Sciatic nerve (tissue), 2 donors: ENCODE measurements around the gene SULT1A2. TPM values are rescaled to one million over a fixed set of nuclear protein-coding genes. Genes with fewer than 3 reads are reported as not detected.
A peak's percentile ranks its signal among the peaks of the same experiment; 100 is the strongest.
"Not testable (repeated sequence)": the region's sequence is repeated elsewhere in the genome, so short reads cannot be mapped to it uniquely, and the experiment has no call there.

Experiments
- ATAC-seq: fragments of 200-7000 bp; cut with Tn5 transposase; one replicate; pipeline ENCODE4 v1.9.1; 2020; ENCODE audit warnings: mild to moderate bottlenecking, moderate library complexity
- DNase-seq: peaks from one replicate; pipeline ENCODE4 v3.0.0-alpha.2; 2020; ENCODE audit warnings: low spot score
- intact Hi-C: fragments of 100-400 bp; cut with DNase I; formaldehyde crosslinking; loops from one replicate; pipeline ENCODE4 v1.14.2; 2022
- total RNA-seq: library from RNA; stranded (reverse); fragmentation: NEBNext Ultra II Directional; extraction: Animal tissue kit (Norgen Biotek cat#: 25700); gene quantifications from one replicate; pipeline ENCODE4 v1.2.1, GENCODE V29; 2021
- donor health status: DM: no; HTN: no; CAD: no.
- donor health status: DM: no; HTN: no; CAD: no.

SULT1A2 gene
- total RNA-seq, 1 donor from 2014 or later = 4.5 TPM

DNA sequence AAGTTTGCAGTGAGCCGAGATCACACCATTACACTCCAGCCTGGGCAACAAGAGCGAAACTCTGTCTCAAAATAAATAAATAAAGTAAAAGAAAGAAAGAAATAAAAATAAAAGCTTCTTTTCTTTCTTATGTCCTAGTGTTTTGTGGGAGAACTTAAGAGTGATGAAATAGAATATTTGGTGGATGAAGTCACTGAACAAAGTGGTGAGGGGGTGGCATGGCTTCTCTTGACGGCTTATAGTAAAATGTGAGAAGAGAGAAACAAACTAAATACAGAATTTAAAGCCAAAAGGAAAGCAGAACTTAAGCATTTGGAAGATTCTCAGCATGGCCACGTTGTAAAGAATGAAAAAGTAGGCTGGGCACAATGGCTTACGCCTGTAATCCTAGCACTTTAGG is 27.8 kb downstream of the SULT1A2 start:
- intact Hi-C loops = no loop called here
- DNase-seq (no peak), ATAC-seq (no peak)

DNA sequence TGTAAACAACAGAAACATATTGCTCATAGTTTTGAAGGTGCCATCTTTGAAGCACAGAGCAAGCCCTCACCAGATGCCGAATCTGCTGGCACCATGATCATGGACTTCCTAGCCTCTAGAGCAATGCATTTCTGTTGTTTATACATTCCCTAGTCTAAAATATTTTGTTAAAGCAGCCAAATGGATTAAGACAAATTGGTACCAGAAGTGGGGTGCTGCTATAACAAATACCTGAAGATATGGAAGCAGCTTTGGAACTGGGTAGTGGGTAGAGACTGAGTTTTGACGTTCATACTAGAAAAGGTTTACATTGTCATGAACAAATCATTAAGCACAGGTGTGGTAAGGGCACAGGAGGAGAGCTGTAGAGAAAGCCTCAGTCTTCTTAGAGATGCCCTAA is 29.6 kb downstream of the SULT1A2 start:
- no peak for DNase-seq
- intact Hi-C loops = no loop called here
- no peak for ATAC-seq

DNA sequence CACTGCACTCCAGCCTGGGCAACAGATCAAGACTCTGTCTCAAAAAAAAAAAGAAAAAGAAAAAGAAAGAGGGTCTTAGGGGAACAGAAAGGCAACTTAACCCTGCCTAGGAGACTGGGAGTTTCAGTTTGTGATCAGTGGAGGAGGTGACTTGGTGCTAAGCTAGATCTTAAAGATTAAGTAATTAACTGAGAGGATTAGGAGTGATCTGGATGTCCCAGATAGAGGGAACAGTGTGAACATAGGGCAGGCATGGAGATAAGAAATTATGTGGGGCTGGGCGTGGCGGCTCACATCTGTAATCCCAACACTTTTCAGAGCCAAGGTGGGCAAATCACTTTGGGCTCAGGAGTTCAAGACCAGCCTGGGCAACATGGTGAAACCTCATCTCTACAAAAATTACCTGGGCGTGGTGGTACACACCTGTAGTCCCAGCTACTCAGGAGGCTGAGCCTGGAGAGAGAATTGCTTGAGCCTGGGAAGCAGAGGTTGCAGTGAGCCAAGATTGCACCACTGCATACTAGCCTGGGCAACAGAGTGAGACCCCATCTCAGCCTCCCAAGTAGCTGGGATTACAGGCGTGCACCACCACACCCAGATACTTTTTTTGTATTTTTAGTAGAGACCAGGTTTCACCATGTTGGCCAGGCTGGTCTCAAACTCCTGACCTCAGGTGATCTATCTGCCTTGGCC is 30.5 kb downstream of the SULT1A2 start:
- DNase-seq, intact Hi-C loops, ATAC-seq: not testable (repeated sequence)

DNA sequence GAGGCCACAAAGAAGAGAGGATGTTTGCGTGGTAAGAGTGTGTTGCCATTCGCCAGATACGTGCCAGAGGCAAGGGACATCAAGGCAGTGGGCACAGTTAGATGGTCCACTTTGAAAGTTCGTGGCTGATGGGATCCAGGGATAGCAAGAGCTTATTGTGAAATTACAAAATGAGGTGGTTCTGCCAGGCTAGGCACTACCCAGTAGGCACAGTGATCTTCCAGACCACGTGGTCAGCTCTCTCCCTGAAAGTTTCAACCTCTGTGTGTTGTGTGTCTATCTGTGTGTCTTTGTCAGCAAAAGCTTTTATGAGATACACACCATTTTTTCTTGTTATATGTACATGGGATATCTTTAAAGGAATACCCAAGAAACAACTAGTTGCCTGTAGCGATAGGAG is 33.6 kb downstream of the SULT1A2 start:
- intact Hi-C loops = no loop called here
- DNase-seq (no peak), ATAC-seq (no peak)

DNA sequence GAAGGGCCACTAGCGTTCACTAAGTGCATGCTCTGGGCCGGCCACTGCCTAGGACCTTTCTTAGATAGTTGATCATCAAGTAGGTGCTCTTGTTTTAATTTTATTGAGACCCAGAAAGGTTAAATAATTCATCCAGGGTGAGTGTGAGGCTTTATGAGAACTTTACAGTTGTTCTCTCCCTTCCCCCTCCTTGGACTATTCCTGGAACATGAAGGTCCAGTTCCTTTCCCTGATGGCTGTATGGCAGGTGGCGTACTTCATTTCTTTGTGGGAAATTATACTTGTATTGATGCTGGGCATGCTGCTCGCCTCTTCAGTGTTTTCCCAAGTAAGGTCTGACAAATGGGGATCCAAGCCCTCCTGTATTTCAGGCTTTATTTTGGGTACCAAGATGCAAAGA is 34.7 kb downstream of the SULT1A2 start:
- DNase-seq (no peak), ATAC-seq (no peak)
- intact Hi-C loops = no loop called here

DNA sequence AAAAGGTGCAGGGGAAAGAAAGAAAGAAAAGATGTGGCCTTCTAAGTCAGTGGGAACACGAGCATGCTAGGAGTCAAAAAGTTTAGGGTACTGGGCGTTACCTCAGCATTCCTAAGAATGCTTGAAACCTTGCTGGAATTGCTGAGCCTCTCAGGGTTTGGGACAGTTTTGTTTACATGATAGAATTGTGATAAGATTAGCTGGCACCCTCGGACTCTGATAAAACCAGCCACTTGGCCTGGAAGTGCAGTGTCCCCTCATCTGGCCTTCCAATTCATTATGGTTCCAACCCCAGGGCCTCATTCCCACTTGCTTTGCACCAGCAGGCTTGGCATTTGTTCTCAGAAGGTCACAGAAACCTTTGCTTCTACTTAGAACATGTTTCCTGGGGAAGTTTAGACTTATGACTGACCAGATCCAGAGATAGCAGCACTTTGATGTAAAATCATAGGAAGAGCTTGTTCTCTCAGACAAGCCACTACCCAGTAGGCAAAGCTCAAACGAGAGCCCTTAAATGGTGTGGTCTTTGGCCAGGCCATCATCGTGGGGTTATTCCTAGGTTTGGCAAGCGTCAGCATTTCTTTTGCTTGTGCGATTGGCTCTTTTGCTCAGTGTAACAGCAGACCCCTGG is 35.2 kb downstream of the SULT1A2 start:
- ATAC-seq (no peak), DNase-seq (no peak)
- intact Hi-C loops = no loop called here

DNA sequence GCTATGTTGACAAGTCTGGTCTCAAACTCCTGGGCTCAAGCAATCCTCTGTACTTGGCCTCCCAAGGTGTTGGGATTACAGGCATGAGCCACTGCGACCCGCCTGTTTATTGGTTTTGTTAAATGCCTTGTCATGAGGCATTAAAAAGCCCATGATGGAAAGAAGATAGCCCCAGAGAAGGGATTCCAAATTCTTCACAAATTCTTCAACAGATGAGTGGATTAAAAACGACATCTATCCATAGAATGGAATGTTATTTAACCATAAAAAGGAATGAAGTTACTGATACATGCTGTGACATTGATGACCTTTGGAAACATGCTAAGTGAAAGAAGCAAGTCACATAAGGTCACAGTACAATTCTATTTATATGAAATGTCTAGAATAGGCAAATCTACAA is 38.4 kb downstream of the SULT1A2 start:
- DNase-seq (no peak), ATAC-seq (no peak)
- intact Hi-C loops = loop anchor here (5.0 kb wide), 1 partner anchor 1144 kb away; no protein-coding TSS in a partner anchor

DNA sequence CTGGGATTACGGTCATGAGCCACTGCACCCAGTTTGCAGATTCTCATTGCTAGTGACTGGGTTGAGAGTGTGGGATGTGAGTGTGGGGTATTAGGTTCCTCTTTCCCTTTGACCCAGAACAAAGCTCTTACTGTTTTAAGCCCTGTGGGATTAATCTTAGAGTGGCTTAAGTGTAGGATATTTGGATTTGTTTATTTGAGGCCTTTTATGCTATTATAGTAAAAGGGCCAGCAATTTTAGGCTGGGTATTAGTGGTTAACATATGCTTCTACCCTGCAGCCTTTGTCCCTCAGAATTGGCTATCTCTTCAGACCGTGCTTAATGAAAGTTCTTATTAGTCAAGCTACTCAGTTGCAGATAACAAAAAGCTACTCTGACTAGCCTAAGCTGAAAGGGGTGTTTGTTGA is 39.9 kb downstream of the SULT1A2 start:
- intact Hi-C loops = loop anchor here (5.0 kb wide), 1 partner anchor 1145 kb away; no protein-coding TSS in a partner anchor
- no peak for ATAC-seq
- DNase-seq = no peak

DNA sequence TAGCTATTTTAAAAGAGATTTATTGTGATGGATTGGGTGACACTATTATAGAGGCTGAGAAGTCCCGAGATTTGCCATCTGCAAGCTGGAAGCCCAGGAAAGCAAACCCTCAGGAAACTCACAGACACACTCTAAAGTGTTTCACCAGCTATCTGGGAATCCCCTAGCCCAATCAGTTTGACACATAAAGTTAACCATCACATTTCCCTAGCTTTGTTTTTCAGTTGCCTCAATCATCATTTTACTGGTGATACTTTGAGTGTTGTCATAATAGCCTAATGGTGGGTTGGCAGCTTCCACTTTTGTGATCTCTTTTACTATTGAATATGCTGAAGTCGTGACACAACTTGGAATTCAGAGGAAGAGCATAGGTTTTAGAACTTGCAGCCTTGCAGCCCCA is 41.3 kb downstream of the SULT1A2 start:
- intact Hi-C loops = loop anchor here (5.0 kb wide), 1 partner anchor 1147 kb away; no protein-coding TSS in a partner anchor
- ATAC-seq = no peak

DNA sequence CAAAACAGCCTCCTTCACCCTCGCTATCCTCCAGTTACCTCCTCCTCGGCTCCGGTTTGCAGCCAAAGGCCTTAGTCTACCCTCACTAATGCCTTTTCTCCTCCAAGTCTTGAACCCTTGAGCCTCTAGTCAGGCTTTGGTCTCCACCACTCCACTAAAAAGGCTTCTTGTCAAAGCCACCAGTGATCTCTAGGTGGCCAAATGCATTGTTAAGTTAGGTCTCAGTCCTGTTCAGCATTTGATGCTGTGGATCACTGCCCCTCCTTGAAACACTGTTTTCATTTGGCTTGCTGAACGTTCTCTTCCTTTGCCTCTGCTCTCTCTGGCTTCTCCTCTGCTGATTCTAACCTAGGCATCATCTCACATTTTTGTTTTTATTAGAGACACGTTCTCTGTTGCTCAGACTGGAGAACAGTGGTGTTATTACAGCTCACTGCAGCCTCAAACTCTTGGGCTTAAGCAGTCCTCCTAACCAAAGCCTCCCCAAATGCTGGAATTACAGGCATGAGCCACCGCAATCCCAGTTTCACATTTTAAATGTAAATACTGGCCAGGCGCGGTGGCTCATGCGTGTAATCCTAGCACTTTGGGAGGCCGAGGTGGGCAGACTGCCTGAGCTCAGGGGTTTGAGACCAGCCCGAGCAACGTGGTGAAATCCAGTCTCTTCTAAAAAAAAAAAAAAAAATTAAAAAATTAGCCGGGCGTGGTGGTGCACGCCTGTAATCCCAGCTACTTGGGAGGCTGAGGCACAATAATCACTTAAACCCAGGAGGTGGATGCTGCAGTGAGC is 42.0 kb downstream of the SULT1A2 start:
- DNase-seq (no peak), ATAC-seq (no peak)
- intact Hi-C loops = loop anchor here (5.0 kb wide), 2 partner anchors 347 to 1147 kb away; no protein-coding TSS in a partner anchor

More for the DNA sequence above, 41.3 kb downstream of the SULT1A2 start:
- DNase-seq = no peak

DNA sequence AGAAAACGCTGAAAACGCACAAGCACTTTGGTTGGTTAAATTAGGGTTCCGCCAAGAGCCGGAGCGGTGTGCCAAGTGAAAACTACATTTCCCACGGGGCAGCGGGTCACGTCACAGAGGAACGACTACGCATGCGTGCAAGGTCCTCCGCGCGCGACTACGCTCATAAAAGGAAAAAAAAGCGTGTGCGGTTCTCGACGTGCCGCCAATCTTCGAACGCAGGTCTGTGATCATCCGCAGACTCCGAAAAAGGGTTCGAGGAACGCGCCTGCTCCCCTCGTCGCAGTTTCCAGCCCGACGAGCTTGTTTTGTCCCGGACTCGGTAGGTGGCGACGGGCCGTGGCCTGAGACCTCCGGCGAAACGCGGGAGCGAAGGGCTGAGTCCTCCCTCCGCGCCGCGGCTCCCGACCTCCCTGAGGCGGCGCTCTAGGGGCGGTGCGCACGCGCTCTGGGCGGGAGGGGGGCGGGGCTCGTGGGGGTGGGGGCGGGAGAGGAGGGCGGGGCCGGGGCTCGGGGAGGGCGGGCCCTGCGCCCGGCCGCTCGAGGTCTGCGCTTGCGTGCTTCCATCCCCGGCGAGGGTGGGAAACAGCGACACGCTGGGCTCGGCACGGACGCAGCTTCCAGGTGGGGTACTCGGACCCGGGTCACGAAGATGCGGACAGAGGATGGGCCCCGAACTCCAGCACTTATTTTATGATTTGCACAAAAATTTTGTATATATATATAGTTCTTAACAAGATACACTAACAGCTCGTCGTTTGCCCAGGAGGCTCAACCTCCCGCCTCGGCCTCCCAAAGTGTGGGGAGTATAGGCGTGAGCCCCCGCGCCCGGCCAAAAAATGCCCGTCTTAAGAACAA is 42.8 kb downstream of the SULT1A2 start, which contains the start of gene SGF29:
SGF29 (plus strand) TSS at position 145 of the 858 bp plus-strand sequence. CDS start 27,150 bp downstream, outside the sequence.
- ATAC-seq (peak; percentile 97), DNase-seq (peak; percentile 97)
- intact Hi-C loops = loop anchor here (5.0 kb wide), 1 partner anchor 348 kb away; no protein-coding TSS in a partner anchor

DNA sequence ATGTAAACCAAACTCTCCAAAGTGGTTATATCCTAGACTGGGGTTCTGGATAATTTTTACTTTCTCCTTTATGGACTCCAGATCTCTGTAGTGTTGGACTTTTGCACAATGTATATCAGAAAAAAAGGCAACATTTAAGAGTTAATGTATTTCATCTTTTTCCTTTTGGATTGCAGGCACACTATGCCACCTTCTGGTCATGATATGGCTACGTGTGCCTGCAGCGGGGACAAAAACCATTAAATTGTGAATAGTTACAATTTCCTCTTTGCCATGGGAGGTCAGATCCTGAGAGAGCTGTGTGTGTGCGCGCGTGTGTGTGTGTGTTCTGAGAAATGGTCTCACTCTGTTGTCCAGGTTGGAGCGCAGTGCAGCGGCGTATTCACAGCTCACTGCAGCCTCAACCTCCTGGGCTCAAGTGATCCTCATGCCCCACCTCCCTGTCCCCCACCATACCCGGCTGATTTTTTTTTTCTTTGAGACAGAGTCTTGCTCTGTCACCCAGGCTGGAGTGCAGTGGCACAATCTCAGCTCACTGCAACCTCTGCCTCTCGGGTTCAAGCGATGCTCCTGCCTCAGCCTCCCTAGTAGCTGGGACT is 47.5 kb downstream of the SULT1A2 start:
- no peak for DNase-seq
- intact Hi-C loops = no loop called here
- no peak for ATAC-seq

DNA sequence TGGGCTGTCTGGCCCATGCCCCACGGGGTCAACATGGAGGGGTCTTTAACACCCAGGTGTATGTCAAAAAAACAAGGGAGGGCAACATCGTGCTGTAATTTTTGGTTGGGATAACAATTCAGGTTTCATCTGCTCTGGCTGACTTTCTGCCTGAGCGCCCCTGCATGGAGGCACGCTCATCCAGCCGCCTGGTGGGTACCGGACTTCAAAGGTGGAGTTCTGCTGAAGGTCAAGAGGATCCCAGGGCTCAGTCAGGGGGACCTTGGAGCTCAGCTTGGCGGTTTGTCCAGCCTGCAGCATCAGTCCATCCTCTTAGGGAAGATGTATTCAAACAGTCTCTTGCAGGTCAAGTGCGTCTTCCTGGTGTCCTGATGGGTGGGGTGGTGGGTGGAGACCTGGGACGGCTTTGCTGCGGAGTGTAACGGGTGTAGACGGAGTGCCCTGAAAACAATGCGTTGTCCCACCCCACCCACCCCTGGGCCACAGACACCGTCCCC is 48.5 kb downstream of the SULT1A2 start:
- no peak for DNase-seq
- intact Hi-C loops = no loop called here

DNA sequence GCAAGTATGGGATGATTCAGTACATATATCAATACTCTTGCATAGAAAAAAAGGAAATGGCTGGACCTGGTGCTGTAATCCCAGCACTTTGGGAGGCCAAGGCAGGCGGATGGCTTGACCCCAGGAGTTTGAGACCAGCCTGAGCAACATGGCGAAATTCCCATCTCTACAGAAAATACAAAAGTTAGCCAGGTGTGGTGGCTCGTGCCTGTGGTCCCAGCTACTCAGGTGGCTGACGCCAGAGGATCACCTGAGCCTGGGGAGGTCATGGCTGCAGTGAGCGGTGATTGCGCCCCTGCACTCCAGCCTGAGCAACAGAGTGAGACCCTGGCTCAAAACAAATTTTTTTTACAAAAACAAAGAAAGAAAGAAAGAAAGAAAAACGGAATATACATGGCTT is 50.2 kb downstream of the SULT1A2 start:
- no peak for DNase-seq
- intact Hi-C loops = no loop called here
- ATAC-seq = no peak

More for the DNA sequence above, 48.5 kb downstream of the SULT1A2 start:
- no peak for ATAC-seq

DNA sequence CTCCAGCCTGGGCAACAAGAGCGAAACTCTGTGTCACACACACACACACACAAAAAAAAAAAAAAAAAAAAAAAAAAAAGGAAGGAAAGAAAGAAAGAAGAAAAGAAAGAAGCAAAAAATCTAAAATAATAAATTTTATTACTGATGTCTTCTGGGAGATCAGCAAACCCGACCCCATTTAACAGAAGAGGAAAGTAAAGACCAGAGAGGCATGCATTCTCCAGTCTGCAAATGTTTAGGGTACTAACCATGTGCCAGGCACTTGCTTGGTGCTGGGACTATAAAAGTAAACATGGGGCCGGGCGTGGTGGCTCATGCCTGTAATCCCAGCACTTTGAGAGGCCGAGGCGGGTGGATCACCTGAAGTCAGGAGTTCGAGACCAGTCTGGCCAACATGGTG is 50.9 kb downstream of the SULT1A2 start:
- DNase-seq, intact Hi-C loops, ATAC-seq: not testable (repeated sequence)

DNA sequence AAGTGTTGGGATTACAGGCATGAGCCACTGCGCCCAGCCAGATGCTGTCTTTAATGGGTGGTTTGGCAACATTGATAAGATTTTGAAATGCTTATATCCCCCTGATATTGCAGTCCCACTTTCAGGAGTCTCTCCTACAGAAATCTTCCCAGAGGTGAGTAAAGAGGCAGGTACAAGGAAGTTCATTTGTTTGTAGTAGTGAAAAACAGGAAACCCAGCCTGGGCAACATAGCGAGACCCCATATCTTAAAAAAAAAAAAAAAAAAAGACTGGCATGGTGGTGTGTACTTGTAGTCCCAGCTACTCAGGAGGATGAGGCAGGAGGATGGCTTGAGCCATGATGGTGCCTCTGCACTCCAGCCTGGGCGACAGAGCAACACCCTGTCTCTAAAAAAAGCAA is 51.9 kb downstream of the SULT1A2 start:
- ATAC-seq = no peak
- DNase-seq = no peak
- intact Hi-C loops = no loop called here

DNA sequence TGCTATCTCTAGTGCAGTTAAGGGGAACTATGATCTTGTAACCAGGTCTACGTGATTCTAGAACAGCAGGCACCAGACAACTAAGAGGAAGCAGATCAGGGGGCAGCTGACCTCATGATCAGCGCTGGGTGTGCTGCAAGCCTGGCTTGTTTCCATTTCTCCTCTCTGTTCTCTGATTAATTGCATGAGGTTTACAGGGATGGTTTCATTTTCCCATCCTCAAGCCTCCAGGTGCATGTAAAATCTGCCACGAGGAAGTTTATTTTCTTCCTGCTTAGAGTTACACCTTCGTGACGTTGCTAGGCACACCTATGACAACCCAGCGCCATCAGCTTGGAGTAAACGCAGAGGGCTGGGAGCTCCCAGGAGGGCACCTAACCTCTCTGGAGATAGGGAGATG is 53.8 kb downstream of the SULT1A2 start:
- intact Hi-C loops = no loop called here
- no peak for ATAC-seq
- DNase-seq = no peak

DNA sequence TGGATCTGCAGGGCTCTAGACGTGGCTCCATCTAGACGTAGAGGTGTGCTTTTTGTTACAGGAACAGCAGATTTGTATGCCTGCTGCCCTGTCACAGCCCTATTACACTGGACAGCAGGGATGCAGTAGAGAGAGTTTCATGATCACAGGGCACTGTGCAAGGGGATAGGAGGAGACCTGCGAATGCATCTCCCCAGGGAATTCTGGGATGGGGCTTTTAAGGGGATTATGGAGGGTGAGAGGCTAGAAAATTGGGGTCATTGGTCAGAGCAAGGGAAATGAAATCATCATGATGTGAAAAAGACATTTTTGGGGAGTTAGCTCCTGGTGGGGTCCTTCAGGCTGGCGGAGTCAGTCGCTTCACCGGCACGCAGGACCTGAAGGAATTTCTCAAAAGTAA is 54.2 kb downstream of the SULT1A2 start:
- no peak for DNase-seq
- intact Hi-C loops = no loop called here
- ATAC-seq = no peak
